HG03097 (cell line): ENCODE results near the gene TBC1D22A.

Source experiments
- ATAC-seq: cut with Tn5 transposase; IDR thresholded peaks from one replicate; pipeline ENCODE4 v1.9.1; 2021; ENCODE audit not compliant: unreplicated experiment, low FRiP score

TBC1D22A gene

DNA sequence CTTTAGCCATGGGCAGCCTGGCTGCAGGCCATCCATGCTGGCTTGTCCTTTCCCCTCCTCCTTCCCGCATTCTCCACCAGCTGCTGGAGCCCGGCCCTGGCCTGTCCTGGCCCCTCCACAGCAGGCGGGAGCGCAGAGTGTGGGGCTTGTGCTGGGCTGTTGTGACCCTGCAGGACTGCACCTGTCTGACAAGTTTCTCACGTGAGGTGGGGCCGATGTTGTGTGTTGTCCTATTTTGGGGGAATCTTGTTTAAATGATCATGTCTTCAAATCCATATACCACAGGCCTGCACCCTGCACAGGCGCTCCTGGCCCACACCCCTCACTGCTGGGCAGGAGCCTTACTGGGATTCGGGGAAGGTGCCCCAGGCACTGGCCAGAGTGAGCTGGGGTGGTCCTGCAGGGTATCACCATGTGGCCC, 30.4 kb downstream of the TBC1D22A start:
- ATAC-seq: no peak

DNA sequence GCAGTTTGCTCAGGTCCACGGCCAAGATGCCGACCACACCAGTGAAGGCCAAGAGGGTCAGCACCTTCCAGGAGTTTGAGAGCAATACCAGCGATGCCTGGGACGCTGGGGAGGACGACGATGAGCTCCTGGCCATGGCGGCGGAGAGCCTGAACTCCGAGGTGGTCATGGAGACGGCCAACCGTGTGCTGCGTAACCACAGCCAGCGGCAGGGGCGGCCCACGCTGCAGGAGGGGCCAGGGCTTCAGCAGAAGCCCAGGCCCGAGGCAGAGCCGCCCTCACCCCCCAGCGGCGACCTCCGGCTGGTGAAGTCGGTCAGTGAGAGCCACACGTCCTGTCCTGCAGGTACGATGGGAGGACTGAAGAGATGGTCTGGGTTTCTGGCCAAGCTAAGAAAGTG, 31.0 kb downstream of the TBC1D22A start:
- ATAC-seq: no peak

GRCh38 chr22:46794067-46794466, 31.6 kb downstream of the TBC1D22A start:
- no peak for ATAC-seq

DNA sequence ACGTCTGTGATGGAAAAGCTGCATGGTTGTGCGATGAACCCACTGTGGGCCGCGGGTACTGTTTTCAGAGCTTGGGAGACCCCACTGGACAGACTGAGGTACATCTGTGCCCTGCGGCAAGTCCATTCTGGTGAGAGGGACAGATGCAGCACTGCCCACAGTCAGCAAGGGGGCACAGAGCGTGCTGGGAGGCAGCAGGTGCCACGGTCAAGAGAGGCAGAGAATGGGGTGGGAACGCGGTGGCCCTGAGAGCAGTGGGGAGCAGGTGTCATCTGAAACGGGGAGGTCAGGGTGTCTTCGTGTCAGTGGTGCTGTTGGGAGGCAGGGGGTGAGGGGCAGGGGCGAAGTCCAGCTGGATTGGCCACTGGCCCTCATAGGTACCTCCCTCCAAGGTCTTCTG, 32.0 kb downstream of the TBC1D22A start:
- ATAC-seq: no peak

DNA sequence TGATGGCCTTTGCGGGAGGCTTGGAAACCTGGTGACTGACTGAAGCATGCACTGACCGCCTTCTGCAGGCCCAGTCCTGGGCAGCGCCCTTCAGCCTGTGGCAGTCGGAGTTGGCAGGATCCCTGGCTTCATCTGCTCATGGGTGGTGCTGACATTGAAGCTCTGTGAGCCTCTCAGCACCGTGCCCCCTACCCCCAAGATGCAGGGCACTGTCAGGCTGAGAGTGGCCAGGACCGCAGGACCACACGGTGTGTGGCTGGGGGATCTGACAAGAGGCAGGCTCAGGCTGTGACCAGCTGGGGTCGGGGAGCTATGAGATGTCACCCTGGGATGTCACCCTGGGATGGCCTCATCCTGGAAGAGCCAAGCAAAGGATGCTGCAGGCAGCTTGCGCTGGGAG, 32.7 kb downstream of the TBC1D22A start:
- no peak for ATAC-seq

GRCh38 chr22:46795845-46796565, 33.6 kb downstream of the TBC1D22A start:
- no peak for ATAC-seq

- ATAC-seq: no peak
These were observed 34.2 kb downstream of the TBC1D22A start for GRCh38 chr22:46796566-46797195.

- no peak for ATAC-seq
These were observed 34.9 kb downstream of the TBC1D22A start for GRCh38 chr22:46797355-46797754.

DNA sequence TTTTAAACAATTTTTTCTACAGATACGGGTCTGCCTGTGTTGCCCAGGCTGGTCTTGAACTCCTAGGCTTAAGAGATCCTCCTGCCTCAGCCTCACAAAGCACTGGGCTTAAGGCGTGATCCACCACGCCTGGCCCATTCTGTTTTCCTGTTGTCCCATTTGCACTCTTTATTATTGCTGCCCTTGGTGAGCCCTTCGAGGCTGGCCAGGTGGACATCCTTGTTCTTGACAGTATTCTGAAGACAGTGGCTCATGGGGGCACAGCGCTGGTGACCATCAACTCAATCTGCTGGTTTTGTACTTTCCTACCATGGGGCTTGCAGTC, 35.6 kb downstream of the TBC1D22A start:
- no peak for ATAC-seq

- ATAC-seq: no peak
These were observed 36.2 kb downstream of the TBC1D22A start for GRCh38 chr22:46798366-46799350.

DNA sequence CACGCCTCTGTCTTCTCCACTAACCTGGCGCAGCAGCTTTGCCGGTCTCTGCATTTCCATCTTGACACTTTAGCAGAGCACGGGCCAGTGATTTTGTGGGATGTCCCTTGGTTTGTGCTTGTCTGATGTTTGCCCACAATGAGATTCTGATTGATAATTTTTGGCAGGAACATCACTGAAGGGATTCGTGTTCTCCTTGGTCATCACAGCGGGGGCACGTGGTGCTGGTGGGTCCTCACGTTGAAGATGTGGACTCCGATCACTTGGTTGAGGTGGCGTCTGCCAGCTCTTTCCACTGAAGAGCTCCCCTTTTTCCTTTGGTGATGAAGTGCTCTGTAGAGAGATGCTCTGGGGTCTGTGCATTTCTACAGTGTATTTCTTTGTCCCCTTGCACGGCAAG, 37.2 kb downstream of the TBC1D22A start:
- no peak for ATAC-seq

DNA sequence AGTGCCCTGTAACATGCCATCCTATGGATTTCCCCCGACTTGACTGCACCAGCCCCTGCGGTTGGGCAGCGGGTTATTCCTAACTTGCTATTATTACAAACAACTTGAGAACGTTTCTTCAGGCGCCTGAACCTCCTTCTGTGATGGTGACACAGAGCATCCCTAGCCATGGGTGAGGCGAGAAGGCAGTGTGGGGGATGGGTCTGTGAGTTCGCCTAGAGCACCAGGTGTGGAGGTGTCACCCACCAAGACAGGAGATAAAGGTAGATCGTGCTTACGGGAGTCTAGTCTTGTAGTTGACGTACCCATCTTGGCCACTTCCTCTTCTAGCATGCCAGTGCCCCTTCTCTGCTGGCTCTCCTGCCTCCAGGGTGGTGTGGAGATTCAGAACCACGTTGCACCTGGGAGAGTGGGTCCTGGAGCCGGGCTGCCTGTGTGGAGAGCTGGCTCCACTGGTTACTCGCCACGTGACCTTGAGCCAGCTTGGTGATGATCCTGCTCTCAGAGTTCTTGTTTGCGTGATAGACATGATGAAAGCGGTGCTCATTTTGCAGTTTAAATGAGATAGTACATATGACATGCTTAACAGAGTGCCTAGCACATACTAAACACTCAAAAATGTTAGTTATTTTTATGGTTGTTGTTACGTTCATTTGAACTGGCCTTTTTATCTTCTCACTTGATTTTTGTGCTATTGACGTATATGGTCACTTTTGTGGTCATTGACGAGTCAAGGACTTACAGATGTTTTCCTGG, 37.8 kb downstream of the TBC1D22A start:
- no peak for ATAC-seq

- no peak for ATAC-seq
These were observed 38.9 kb downstream of the TBC1D22A start for GRCh38 chr22:46801331-46801811.

GRCh38 chr22:46801826-46802607, 39.6 kb downstream of the TBC1D22A start:
- no peak for ATAC-seq

DNA sequence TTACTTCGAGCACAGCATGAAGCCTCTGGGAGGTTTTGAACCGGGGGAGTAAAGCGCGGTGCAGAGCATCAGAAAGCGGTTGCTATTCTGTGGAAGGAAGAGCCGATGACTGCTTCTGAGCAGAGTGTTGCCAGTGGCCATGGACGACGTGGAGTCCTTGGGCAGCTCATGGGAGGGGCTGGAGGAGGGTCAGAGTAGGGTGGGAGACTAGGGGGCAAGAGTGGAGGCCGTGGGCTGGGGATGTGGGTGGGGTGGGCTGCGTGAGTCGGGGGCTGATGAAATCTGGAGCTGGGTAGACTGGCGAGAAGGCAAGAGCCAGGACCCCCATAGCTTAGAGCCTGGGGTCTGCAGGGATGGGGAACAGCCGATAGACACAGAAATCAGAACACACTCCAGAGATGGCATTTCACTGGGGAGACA, 40.2 kb downstream of the TBC1D22A start:
- no peak for ATAC-seq

DNA sequence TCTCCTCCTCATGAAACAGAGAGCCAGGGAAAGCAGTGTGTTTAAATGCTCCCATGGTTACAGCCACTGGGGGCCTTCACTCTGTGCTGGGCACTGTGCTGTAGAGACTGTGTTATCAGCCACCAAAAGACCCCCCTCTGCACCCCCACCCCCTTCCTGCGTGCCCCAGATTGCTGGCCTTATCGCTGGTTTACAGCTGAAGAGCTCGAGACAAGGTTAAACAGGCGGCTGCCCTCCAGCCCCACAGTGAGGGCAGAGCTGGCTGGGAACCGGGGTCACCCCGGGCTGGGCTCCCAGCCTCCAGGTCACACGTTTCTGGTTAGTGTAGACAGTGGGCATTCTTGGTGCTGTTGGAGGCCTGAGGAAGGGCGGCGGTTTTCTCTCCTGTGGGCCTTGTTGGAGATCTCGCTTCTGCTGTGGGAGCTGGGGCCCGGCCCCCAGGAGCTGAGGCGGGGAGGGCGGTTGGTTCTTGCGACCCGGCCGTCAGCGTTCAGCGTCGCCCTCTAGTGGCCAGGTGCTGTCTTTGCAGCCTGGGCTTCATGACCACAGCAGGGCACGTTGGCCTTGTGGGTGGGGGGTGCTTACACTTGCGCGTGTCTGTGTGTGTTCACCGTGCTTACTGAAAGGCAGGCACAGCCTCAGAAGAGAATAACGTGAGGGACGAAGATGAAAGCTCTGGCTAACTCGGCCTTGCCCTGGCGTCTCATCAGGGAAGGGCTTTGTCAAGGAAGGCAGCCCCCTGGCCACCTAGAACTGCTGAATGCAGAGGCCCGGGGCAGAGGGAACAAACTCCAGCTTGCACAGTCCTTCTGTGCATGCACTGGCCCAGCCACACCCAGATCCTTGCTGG, 40.8 kb downstream of the TBC1D22A start:
- no peak for ATAC-seq

- no peak for ATAC-seq
These were observed 41.5 kb downstream of the TBC1D22A start for GRCh38 chr22:46803936-46804335.

DNA sequence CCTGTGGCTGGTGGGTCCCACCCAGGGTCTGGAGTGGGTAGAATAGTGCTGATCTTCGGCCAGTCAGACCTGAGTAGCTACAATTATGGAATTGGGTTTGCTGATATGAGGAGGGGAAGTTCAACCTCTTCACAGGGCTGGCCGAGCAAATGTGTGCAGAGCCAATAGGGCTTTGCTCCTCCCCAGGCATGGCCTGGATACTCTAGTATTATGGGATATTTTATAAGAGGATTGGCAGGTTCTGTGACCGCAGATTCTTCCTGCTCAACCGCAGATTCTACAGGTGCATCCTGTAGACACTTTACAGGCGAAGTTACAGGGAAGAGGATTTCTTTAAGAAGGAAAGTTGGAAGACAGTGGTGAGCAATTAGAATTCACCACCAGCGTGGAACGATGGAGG, 44.3 kb downstream of the TBC1D22A start:
- ATAC-seq: no peak

GRCh38 chr22:46807458-46807857, 45.0 kb downstream of the TBC1D22A start:
- ATAC-seq: no peak
